Measurements from ENCODE around the gene TAS2R42.

DNA sequence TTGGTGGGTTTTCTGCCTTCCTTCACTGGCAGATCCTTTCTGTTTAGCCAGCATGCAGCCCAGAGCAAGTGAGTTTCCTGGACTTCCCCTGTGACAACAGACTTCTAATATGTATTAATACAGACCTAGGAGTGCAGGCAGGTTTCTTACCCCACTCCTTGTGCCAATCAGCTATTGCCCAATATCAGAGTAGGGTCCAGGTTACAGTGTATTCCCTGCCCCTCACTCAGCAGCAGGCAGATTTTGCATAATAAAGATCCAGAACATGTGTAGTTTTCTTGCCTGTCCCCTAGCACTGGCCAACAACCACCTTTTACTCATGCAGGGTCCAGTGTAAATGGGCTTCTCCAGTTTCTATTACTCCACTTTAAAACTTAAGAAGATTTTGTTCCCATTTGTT lies 20.4 kb downstream of the TAS2R42 start:
- TF ChIP-seq CEBPB (IDR thresholded peaks at IDR 0.05; ENCODE audit: low read depth) (no peak), CBX3 (IDR thresholded peaks at IDR 0.05; ENCODE audit: low read depth) (no peak), POLR2AphosphoS5 (IDR thresholded peaks at IDR 0.05; ENCODE audit: low read depth, low read length) (no peak), SIN3A (IDR thresholded peaks at IDR 0.05; ENCODE audit: low read depth) (no peak), EZH2phosphoT487 (IDR thresholded peaks at IDR 0.05; ENCODE audit: borderline replicate concordance) (no peak), ELF1 (IDR thresholded peaks at IDR 0.05; ENCODE audit: borderline replicate concordance, low read depth) (no peak), ZBTB33 (IDR thresholded peaks at IDR 0.05; ENCODE audit: extremely low read depth, insufficient replicate concordance, low read length) (no peak), REST (IDR thresholded peaks at IDR 0.05; ENCODE audit: low read depth) (no peak), ZFX (IDR thresholded peaks at IDR 0.05) (no peak), ATF3 (IDR thresholded peaks at IDR 0.05) (no peak), EGR1 (IDR thresholded peaks at IDR 0.05; ENCODE audit: low read depth) (no peak), FOSL1 (IDR thresholded peaks at IDR 0.05; ENCODE audit: low read depth) (no peak), ZNF274 (IDR thresholded peaks at IDR 0.05; ENCODE audit: low read depth, low read length) (no peak)
- TF ChIP-seq, protein P1, sequence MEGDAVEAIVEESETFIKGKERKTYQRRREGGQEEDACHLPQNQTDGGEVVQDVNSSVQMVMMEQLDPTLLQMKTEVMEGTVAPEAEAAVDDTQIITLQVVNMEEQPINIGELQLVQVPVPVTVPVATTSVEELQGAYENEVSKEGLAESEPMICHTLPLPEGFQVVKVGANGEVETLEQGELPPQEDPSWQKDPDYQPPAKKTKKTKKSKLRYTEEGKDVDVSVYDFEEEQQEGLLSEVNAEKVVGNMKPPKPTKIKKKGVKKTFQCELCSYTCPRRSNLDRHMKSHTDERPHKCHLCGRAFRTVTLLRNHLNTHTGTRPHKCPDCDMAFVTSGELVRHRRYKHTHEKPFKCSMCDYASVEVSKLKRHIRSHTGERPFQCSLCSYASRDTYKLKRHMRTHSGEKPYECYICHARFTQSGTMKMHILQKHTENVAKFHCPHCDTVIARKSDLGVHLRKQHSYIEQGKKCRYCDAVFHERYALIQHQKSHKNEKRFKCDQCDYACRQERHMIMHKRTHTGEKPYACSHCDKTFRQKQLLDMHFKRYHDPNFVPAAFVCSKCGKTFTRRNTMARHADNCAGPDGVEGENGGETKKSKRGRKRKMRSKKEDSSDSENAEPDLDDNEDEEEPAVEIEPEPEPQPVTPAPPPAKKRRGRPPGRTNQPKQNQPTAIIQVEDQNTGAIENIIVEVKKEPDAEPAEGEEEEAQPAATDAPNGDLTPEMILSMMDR (IDR thresholded peaks at IDR 0.05 in 2 of 3, conservative IDR thresholded peaks at IDR 0.05 in 1 of 3; ENCODE audit: borderline replicate concordance in 1 of 3, insufficient read depth in 1 of 3, low read depth in 2 of 3, low read length in 2 of 3): no peak
